ENCODE data around the gene PIWIL4.

DNA sequence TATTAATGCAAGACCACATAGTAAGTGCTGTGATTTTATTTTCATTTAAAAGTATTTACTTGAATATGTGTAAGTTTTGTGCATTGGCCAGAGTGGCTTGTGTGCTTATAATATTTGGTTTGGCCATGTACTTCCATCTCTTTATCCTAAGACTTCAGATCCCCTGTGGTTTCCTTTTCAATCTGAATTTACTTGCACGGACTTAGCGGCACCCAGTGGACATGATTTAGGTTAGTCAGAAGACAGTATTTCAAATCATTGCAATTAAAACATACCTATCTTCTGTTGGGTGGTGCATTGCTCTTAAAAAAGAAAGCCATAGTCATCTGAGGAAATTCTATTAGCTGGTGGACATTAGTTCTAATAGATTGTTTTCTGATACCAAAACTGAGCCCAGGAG, 30.7 kb downstream of the PIWIL4 start:
- TF ChIP-seq, protein P1, sequence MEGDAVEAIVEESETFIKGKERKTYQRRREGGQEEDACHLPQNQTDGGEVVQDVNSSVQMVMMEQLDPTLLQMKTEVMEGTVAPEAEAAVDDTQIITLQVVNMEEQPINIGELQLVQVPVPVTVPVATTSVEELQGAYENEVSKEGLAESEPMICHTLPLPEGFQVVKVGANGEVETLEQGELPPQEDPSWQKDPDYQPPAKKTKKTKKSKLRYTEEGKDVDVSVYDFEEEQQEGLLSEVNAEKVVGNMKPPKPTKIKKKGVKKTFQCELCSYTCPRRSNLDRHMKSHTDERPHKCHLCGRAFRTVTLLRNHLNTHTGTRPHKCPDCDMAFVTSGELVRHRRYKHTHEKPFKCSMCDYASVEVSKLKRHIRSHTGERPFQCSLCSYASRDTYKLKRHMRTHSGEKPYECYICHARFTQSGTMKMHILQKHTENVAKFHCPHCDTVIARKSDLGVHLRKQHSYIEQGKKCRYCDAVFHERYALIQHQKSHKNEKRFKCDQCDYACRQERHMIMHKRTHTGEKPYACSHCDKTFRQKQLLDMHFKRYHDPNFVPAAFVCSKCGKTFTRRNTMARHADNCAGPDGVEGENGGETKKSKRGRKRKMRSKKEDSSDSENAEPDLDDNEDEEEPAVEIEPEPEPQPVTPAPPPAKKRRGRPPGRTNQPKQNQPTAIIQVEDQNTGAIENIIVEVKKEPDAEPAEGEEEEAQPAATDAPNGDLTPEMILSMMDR (IDR thresholded peaks at IDR 0.05; ENCODE audit: insufficient read depth, low read length, poor library complexity, severe bottlenecking), result no peak
- TF ChIP-seq EZH2phosphoT487 (conservative IDR thresholded peaks at IDR 0.05; ENCODE audit: low read length), result no peak

Measured in SU-DHL-6 (cell line).